Neuronal stem cell (in vitro differentiated cells): ENCODE results near the gene VPS13D.

Experiments
- DNase-seq: peaks from one replicate; pipeline ENCODE4 v3.0.0-alpha.2; 2013; ENCODE audit warnings: low spot score
- H2AFZ ChIP-seq: one replicate; pipeline ENCODE4 v1.6.1; 2013; ENCODE audit warnings: mild to moderate bottlenecking, low read length, inconsistent platforms
- H2AK5ac ChIP-seq: 2 replicates; pipeline ENCODE4 v1.6.1; 2013; ENCODE audit warnings: low read depth, mild to moderate bottlenecking, inconsistent platforms, low read length, moderate library complexity, mixed read lengths
- H2BK120ac ChIP-seq: 2 replicates; pipeline ENCODE4 v1.6.1; 2013; ENCODE audit warnings: low read depth, mild to moderate bottlenecking, inconsistent platforms, low read length, moderate library complexity, mixed read lengths
- H2BK12ac ChIP-seq: one replicate; pipeline ENCODE4 v1.6.1; 2013; ENCODE audit warnings: low read length, inconsistent platforms
- H2BK15ac ChIP-seq: 2 replicates; pipeline ENCODE4 v1.6.1; 2013; ENCODE audit warnings: mild to moderate bottlenecking, low read length, inconsistent platforms, mixed read lengths
- H2BK5ac ChIP-seq: one replicate; pipeline ENCODE4 v1.6.1; 2013; ENCODE audit warnings: inconsistent platforms, mild to moderate bottlenecking, low read length, moderate library complexity
- H3K14ac ChIP-seq: one replicate; pipeline ENCODE4 v1.6.1; 2013; ENCODE audit warnings: low read length, inconsistent platforms
- H3K18ac ChIP-seq: 2 replicates; pipeline ENCODE4 v1.6.1; 2013; ENCODE audit warnings: low read length, inconsistent platforms
- H3K23ac ChIP-seq: 2 replicates; pipeline ENCODE4 v1.6.1; 2013; ENCODE audit warnings: low read depth, mild to moderate bottlenecking, mixed read lengths, low read length, inconsistent platforms; ENCODE audit not compliant: poor library complexity
- H3K27ac ChIP-seq: replicated peaks from 3 replicates; pipeline ENCODE4 v1.5.1; 2013; ENCODE audit warnings: low read length, inconsistent platforms
- H3K27me3 ChIP-seq, 3 experiments: 2 replicates each; pipeline ENCODE4 v1.6.1; 2013; ENCODE audit warnings: low read length in 3 of 3, mild to moderate bottlenecking in 2 of 3, inconsistent platforms in 1 of 3, low read depth in 1 of 3, mixed read lengths in 1 of 3, moderate library complexity in 1 of 3; ENCODE audit not compliant: control insufficient read depth in 3 of 3, insufficient read depth in 3 of 3
- H3K36me3 ChIP-seq, 2 donors: replicated peaks in 1 of 2; 2 replicates each; pipeline ENCODE4 v1.6.1; 2013; ENCODE audit warnings: low read length in 2 of 2; ENCODE audit not compliant: control insufficient read depth in 2 of 2, insufficient read depth in 2 of 2
- H3K4ac ChIP-seq: 2 replicates; pipeline ENCODE4 v1.6.1; 2013; ENCODE audit warnings: inconsistent platforms, mild to moderate bottlenecking, low read length, moderate library complexity
- H3K4me1 ChIP-seq, 2 donors: 1 replicate in 1 of 2; 2 replicates in 1 of 2; pipeline ENCODE4 v1.6.1; 2013; ENCODE audit warnings: low read length in 2 of 2, low read depth in 1 of 2; ENCODE audit not compliant: control insufficient read depth in 2 of 2, insufficient read depth in 1 of 2
- H3K4me2 ChIP-seq: one replicate; pipeline ENCODE4 v1.6.1; 2013; ENCODE audit warnings: mild to moderate bottlenecking, low read length, inconsistent platforms; ENCODE audit not compliant: insufficient read depth, poor library complexity, severe bottlenecking
- H3K4me3 ChIP-seq, 2 donors: 2 replicates each; pipeline ENCODE4 v1.5.1; 2013; ENCODE audit warnings: low read length in 2 of 2, mild to moderate bottlenecking in 2 of 2, inconsistent platforms in 1 of 2, moderate library complexity in 1 of 2
- H3K79me1 ChIP-seq: one replicate; pipeline ENCODE4 v1.6.1; 2013; ENCODE audit warnings: low read depth, mild to moderate bottlenecking, inconsistent platforms, low read length, moderate library complexity
- H3K9ac ChIP-seq: one replicate; pipeline ENCODE4 v1.6.1; 2013; ENCODE audit warnings: mild to moderate bottlenecking, low read depth, low read length, inconsistent platforms; ENCODE audit not compliant: poor library complexity
- H3K9me3 ChIP-seq, 2 donors: replicated peaks in 1 of 2; 2 replicates each; pipeline versions ENCODE3 to v1.6.1; 2013; ENCODE audit warnings: low read length in 2 of 2, mild to moderate bottlenecking in 2 of 2, inconsistent platforms in 1 of 2, low read depth in 1 of 2, mixed read lengths in 1 of 2, moderate library complexity in 1 of 2; ENCODE audit not compliant: control insufficient read depth in 2 of 2, insufficient read depth in 1 of 2
- H4K8ac ChIP-seq: one replicate; pipeline ENCODE4 v1.6.1; 2013; ENCODE audit warnings: low read depth, mild to moderate bottlenecking, inconsistent platforms, low read length, moderate library complexity
- H4K91ac ChIP-seq: one replicate; pipeline ENCODE4 v1.6.1; 2013; ENCODE audit warnings: low read length, low read depth, mild to moderate bottlenecking, inconsistent platforms; ENCODE audit not compliant: poor library complexity
- WGBS, 2 donors: extraction: QIAGEN DNeasy Blood & Tissue Kit; methylation state at CpG; one replicate each; pipeline ENCODE4 v1.1.7; 2013; ENCODE audit warnings: missing lambda C conversion rate in 2 of 2, mixed read lengths in 1 of 2; ENCODE audit not compliant: insufficient read length in 2 of 2, insufficient replicate concordance in 1 of 2; ENCODE audit errors: extremely low coverage in 2 of 2; 5-methylcytosine and 5-hydroxymethylcytosine counted together

The VPS13D gene

DNA sequence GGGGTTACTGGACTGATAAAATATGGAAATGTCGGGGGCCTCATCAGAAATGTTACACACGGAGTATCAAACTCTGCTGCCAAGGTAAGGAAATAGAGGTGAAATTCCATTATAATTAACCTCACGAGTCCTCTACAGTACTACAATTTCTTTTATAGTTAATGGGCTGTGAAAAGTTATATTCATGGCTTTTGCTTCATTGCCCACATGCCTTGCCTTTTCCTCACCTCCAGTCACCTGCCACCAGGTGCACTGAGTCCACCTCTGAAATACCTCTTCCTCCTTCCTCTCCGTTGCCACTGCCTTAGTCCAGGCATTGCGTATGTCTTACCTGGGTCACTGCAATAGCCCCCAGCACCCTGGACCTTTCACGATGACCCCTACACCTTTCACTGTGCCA lies 186.9 kb downstream of the VPS13D start:
- peaks cover 0 to 5% of the 10 kb centered on the region in 2 donors for H3K4me1 ChIP-seq
- DNase-seq: no peak
- no peak overlapping the region for H3K14ac ChIP-seq
- H3K9ac ChIP-seq: no peak overlapping the region
- H2BK15ac ChIP-seq: no peak overlapping the region
- H4K8ac ChIP-seq: no peak overlapping the region
- H3K9me3 ChIP-seq: peaks cover under 1 to 2% of the 10 kb centered on the region in 2 donors
- H3K4me3 ChIP-seq: no peak overlapping the region
- peaks cover 5 to 39% of the 10 kb centered on the region in 2 donors for H3K36me3 ChIP-seq
- peaks cover 0 to 2% (median 0%) of the 10 kb centered on the region in 3 experiments for H3K27me3 ChIP-seq
- H2BK120ac ChIP-seq: no peak overlapping the region
- H3K4me2 ChIP-seq: no peak overlapping the region
- no peak overlapping the region for H3K27ac ChIP-seq
- no peak overlapping the region for H2AK5ac ChIP-seq
- H2BK12ac ChIP-seq: peak overlapping the region; percentile 73
- H2AFZ ChIP-seq: no peak overlapping the region
- no peak overlapping the region for H2BK5ac ChIP-seq
- H3K18ac ChIP-seq: no peak overlapping the region
- H3K79me1 ChIP-seq: no peaks in the 10 kb centered on the region
- H3K23ac ChIP-seq: no peak overlapping the region
- H3K4ac ChIP-seq: no peak overlapping the region
- no peak overlapping the region for H4K91ac ChIP-seq
- no CpG with 5 or more reads among the region's 6 CpGs for WGBS, 2 donors

DNA sequence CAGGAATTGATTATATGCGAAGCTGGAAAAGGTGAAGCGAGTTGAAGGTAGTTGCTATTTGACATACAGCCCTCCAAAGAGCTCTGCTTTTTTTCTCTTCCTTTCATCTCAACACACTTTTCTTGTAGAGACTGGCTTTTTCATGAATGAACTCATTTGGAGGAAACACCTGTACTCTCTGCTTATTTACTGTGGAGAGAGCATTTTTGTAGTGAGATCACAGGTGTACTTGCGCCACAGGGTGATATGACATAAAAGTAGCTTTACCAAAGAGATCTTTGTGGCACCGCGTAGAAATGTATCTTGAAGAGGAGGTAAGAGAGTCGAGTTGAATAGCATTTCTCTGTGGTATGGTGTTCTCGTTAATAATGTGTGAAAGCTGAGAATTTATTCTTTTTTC lies 187.6 kb downstream of the VPS13D start:
- Histone ChIP-seq H3K4me2 (no peak overlapping the region), H2BK120ac (no peak overlapping the region), H3K27ac (no peak overlapping the region), H3K23ac (no peak overlapping the region), H2AK5ac (no peak overlapping the region), H3K36me3 (peaks cover 5 to 34% of the 10 kb centered on the region in 2 donors), H3K4me3 (no peak overlapping the region), H3K4ac (no peak overlapping the region), H3K9me3 (peaks cover 0 to 2% of the 10 kb centered on the region in 2 donors), H2BK12ac (no peak overlapping the region), H3K27me3 (peaks cover 0 to 2% (median 0%) of the 10 kb centered on the region in 3 experiments), H4K91ac (no peak overlapping the region), H2AFZ (no peak overlapping the region), H2BK15ac (no peak overlapping the region), H2BK5ac (no peak overlapping the region), H3K18ac (no peak overlapping the region), H3K79me1 (no peaks in the 10 kb centered on the region), H3K9ac (no peak overlapping the region), H3K4me1 (peaks cover 0 to 5% of the 10 kb centered on the region in 2 donors), H3K14ac (no peak overlapping the region), H4K8ac (no peak overlapping the region)
- no peak for DNase-seq
- WGBS, 2 donors: no CpG with 5 or more reads among the region's 7 CpGs

DNA sequence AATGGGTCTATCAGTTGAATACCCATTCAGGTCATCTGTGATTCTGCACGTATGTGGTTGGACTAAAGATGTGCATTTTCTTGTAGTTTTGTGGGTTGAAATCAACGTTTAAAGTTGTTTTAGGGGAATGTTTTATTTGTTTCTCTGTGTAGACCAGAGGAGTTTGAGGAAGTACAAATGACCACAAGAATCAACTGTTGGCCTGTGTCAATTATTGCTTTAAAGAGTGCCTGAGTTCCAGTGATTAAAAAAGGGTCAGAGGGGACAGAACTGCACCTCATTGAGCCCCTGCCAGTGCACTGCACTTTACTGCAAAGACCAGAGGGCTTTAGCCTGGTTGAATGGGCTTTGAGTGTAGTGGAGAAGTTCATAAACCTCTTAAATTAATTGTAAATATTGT lies 190.3 kb downstream of the VPS13D start:
- WGBS, 2 donors: 100% methylated on average over 1 of the region's 2 CpGs; no CpG with 5 or more reads in 1 of the 2 donors
- peaks cover 0 to 5% of the 10 kb centered on the region in 2 donors for H3K4me1 ChIP-seq
- no peak overlapping the region for H3K4ac ChIP-seq
- H2BK15ac ChIP-seq: no peak overlapping the region
- H3K27me3 ChIP-seq: peaks cover 0 to 2% (median 0%) of the 10 kb centered on the region in 3 experiments
- no peak overlapping the region for H3K18ac ChIP-seq
- H4K91ac ChIP-seq: no peak overlapping the region
- H2AFZ ChIP-seq: no peak overlapping the region
- no peak overlapping the region for H3K4me2 ChIP-seq
- H3K79me1 ChIP-seq: no peaks in the 10 kb centered on the region
- no peak for DNase-seq
- H2AK5ac ChIP-seq: no peak overlapping the region
- no peak overlapping the region for H2BK12ac ChIP-seq
- no peak overlapping the region for H2BK5ac ChIP-seq
- H3K14ac ChIP-seq: no peak overlapping the region
- H3K9ac ChIP-seq: no peak overlapping the region
- peaks cover 0 to 2% of the 10 kb centered on the region in 2 donors for H3K9me3 ChIP-seq
- H3K23ac ChIP-seq: no peak overlapping the region
- H3K36me3 ChIP-seq: peaks cover 4 to 30% of the 10 kb centered on the region in 2 donors
- no peak overlapping the region for H2BK120ac ChIP-seq
- H4K8ac ChIP-seq: no peak overlapping the region
- H3K4me3 ChIP-seq: no peak overlapping the region
- H3K27ac ChIP-seq: no peak overlapping the region

GRCh38 chr1:12422488-12422887 lies 192.7 kb downstream of the VPS13D start:
- no peak overlapping the region for H3K9ac ChIP-seq
- no peak overlapping the region for H3K4me2 ChIP-seq
- no peak overlapping the region for H3K14ac ChIP-seq
- H3K4me3 ChIP-seq: no peak overlapping the region
- no peak overlapping the region for H2BK12ac ChIP-seq
- H3K4ac ChIP-seq: no peak overlapping the region
- no peak overlapping the region for H4K91ac ChIP-seq
- no peak overlapping the region for H2BK5ac ChIP-seq
- no peak overlapping the region for H3K23ac ChIP-seq
- no peak overlapping the region for H3K18ac ChIP-seq
- no peaks in the 10 kb centered on the region for H3K79me1 ChIP-seq
- no peak overlapping the region for H4K8ac ChIP-seq
- no peak for DNase-seq
- no peak overlapping the region for H2BK120ac ChIP-seq
- H3K27me3 ChIP-seq: no peaks in the 10 kb centered on the region
- no peak overlapping the region for H2BK15ac ChIP-seq
- H3K27ac ChIP-seq: no peak overlapping the region
- H2AK5ac ChIP-seq: no peak overlapping the region
- peaks cover 0 to 8% of the 10 kb centered on the region in 2 donors for H3K36me3 ChIP-seq
- H3K4me1 ChIP-seq: peaks cover 0 to 9% of the 10 kb centered on the region in 2 donors
- H3K9me3 ChIP-seq: no peaks in the 10 kb centered on the region
- H2AFZ ChIP-seq: no peak overlapping the region
